NB4 (cell line): ENCODE results near the gene KRIT1.

Experiments
- DNase-seq: peaks from one replicate; pipeline ENCODE4 v3.0.0; 2010; ENCODE audit warnings: low read depth
- H3K4me3 ChIP-seq: one replicate; pipeline ENCODE4 v1.5.1; 2011; ENCODE audit warnings: mild to moderate bottlenecking, low read depth, low read length, moderate library complexity
- MYC ChIP-seq: IDR thresholded peaks from 2 replicates; pipeline ENCODE4 v1.6.1; 2011; ENCODE audit warnings: low read depth, low read length
- POLR2A ChIP-seq: IDR thresholded peaks from 2 replicates; pipeline ENCODE4 v1.6.1; 2011; ENCODE audit warnings: mild to moderate bottlenecking; ENCODE audit not compliant: insufficient read length; ENCODE audit errors: extremely low read depth
- TF ChIP-seq, protein P1 (sequence below): IDR thresholded peaks from one replicate; pipeline ENCODE4 v1.5.1; 2012; ENCODE audit warnings: low read depth, low read length
- TF ChIP-seq, protein P2 (sequence below): IDR thresholded peaks from 2 replicates; pipeline ENCODE4 v1.6.1; 2011; ENCODE audit warnings: low read depth, low read length

KRIT1 gene

GRCh38 chr7:92228100-92228499 is 17.6 kb downstream of the KRIT1 start:
- H3K4me3 ChIP-seq = no peak overlapping the region
- TF ChIP-seq MYC (no peak), POLR2A (no peak)
- TF ChIP-seq, protein P1, sequence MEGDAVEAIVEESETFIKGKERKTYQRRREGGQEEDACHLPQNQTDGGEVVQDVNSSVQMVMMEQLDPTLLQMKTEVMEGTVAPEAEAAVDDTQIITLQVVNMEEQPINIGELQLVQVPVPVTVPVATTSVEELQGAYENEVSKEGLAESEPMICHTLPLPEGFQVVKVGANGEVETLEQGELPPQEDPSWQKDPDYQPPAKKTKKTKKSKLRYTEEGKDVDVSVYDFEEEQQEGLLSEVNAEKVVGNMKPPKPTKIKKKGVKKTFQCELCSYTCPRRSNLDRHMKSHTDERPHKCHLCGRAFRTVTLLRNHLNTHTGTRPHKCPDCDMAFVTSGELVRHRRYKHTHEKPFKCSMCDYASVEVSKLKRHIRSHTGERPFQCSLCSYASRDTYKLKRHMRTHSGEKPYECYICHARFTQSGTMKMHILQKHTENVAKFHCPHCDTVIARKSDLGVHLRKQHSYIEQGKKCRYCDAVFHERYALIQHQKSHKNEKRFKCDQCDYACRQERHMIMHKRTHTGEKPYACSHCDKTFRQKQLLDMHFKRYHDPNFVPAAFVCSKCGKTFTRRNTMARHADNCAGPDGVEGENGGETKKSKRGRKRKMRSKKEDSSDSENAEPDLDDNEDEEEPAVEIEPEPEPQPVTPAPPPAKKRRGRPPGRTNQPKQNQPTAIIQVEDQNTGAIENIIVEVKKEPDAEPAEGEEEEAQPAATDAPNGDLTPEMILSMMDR = no peak
- TF ChIP-seq, protein P2, sequence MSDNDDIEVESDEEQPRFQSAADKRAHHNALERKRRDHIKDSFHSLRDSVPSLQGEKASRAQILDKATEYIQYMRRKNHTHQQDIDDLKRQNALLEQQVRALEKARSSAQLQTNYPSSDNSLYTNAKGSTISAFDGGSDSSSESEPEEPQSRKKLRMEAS = no peak
- DNase-seq = no peak

GRCh38 chr7:92226981-92227380 is 18.7 kb downstream of the KRIT1 start:
- no peak for TF ChIP-seq POLR2A
- TF ChIP-seq, protein P2 = no peak
- TF ChIP-seq, protein P1 = no peak
- TF ChIP-seq MYC = no peak

DNA sequence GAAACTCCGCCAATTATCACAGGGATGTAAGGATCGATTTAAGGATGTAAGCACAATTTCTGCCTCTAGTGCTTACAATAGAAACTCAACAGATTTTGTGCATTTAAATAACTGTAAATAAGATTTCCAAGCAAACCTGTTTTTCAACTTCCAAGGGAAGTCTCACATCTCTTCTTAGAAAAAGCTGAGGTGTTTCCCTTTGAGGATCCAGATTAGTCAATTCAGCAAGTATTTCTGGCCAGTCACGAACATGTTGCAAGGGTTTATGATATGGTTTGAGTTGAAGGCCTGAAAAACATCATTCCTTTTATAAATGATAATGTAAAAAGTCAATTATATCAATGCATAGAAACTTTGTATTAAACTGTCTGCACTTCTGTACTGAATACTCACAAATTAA is 23.9 kb downstream of the KRIT1 start:
- no peak for DNase-seq
- no peak for TF ChIP-seq POLR2A
- no peak for TF ChIP-seq MYC
- TF ChIP-seq, protein P2 = no peak
- TF ChIP-seq, protein P1 = no peak
- H3K4me3 ChIP-seq = no peak overlapping the region

More at GRCh38 chr7:92226981-92227380, 18.7 kb downstream of the KRIT1 start:
- no peak overlapping the region for H3K4me3 ChIP-seq
- DNase-seq = no peak

- TF ChIP-seq POLR2A (no peak), MYC (no peak)
- TF ChIP-seq, protein P2 = no peak
- TF ChIP-seq, protein P1 = no peak
- DNase-seq = no peak
- no peak overlapping the region for H3K4me3 ChIP-seq
These were observed 39.0 kb downstream of the KRIT1 start for GRCh38 chr7:92206672-92207071.

- TF ChIP-seq, protein P1 = no peak
- no peak for TF ChIP-seq POLR2A
- no peak for TF ChIP-seq MYC
- TF ChIP-seq, protein P2 = no peak
- no peak for DNase-seq
- H3K4me3 ChIP-seq = no peak overlapping the region
These were observed 39.7 kb downstream of the KRIT1 start for GRCh38 chr7:92205987-92206386.

DNA sequence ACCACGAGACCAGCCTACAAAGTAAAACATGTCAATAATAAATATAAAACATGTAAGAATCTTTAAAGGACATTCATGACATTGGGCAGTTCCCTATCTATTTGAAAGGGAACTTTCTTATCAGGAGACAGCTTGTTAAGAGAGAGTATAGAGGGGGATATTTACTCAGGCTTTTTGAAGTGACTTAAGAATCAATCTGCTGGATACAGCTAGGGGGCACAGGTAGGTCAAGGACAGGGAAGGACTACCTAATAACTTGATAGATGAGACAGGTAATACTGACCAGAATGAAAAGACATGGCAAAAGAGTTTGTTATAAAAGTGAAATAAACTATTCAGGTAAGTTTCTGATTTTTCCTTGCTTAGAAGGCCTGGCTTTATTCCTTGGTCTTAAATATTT is 44.9 kb downstream of the KRIT1 start:
- H3K4me3 ChIP-seq = no peak overlapping the region
- TF ChIP-seq MYC (no peak), POLR2A (no peak)
- TF ChIP-seq, protein P1 = no peak
- TF ChIP-seq, protein P2 = no peak
- DNase-seq = no peak
